Motor neuron (in vitro differentiated cells): ENCODE results near the gene RAN. TPM values are rescaled to one million over a fixed set of nuclear protein-coding genes. Genes with fewer than 3 reads are reported as not detected.
"Not testable (repeated sequence)": the region's sequence is repeated elsewhere in the genome, so short reads cannot be mapped to it uniquely, and the experiment has no call there.

ENCODE experiments used
- ATAC-seq, 8 experiments: fragments of 200-7000 bp; cut with Tn5 transposase; replicated peaks in 6 of 8; 2 replicates each; pipeline ENCODE4 v1.8.0; 2021; ENCODE audit warnings: mild to moderate bottlenecking in 8 of 8, moderate library complexity in 8 of 8
- H3K27ac ChIP-seq, 2 donors: fragments of 250-450 bp; sonication (Bioruptor Pico); 2 replicates each; pipeline ENCODE4 v1.9.0; 2021; ENCODE audit warnings: antibody characterized with exemption in 2 of 2, mild to moderate bottlenecking in 2 of 2, moderate library complexity in 1 of 2
- H3K4me1 ChIP-seq, 2 donors: fragments of 250-450 bp; sonication (Bioruptor Pico); replicated peaks in 1 of 2; 2 replicates each; pipeline ENCODE4 v1.6.1; 2021; ENCODE audit warnings: antibody characterized with exemption in 2 of 2, mild to moderate bottlenecking in 2 of 2, moderate library complexity in 1 of 2
- H3K4me3 ChIP-seq, 5 donors: fragments of 250-450 bp; sonication (Bioruptor Pico); 2 replicates each; pipeline ENCODE4 v1.9.0; 2021; ENCODE audit warnings: antibody characterized with exemption in 5 of 5, mild to moderate bottlenecking in 5 of 5, moderate library complexity in 4 of 5
- WGBS, 10 experiments: fragments of 450-650 bp; shearing (Covaris generic); methylation state at CpG; one replicate each; pipeline ENCODE4 v1.0.0; 2022; 5-methylcytosine and 5-hydroxymethylcytosine counted together
- in situ Hi-C, 9 experiments: fragments of 400-800 bp; cut with MboI; loops; one replicate each; pipeline ENCODE4 v1.15.0; 2021; ENCODE audit warnings: low sequenced_read_pairs in 9 of 9, low pct_unique_long_range_greater_than_20kb in 2 of 9; ENCODE audit not compliant: unreplicated experiment in 9 of 9
- total RNA-seq, 8 experiments: library from RNA; unstranded; fragments of 300-600 nt; gene quantifications; 2 replicates each; pipeline versions ENCODE4 v1.2.3 to v1.2.4, GENCODE V29; 2022

RAN gene
- total RNA-seq, 8 experiments from 2014 or later = 162 to 797 (median 416) TPM

- Histone ChIP-seq H3K27ac (peak overlapping the region; percentile 73 to 81), H3K4me1 (peaks cover 21 to 31% of the 10 kb centered on the region in 2 donors), H3K4me3 (peak overlapping the region; percentile 57 to 70 (median 67))
- 0 to 23% (median 14%) methylated on average over 2 to 17 of the region's 38 CpGs; no CpG with 5 or more reads in 6 of the 10 experiments for WGBS, 10 experiments
- peak; percentile 16 to 53 (median 42) for ATAC-seq
- in situ Hi-C loops = no loop called here
Measured at GRCh38 chr12:130838284-130838950, 33.4 kb upstream of the RAN start.

- Histone ChIP-seq H3K4me1 (peaks cover 21 to 31% of the 10 kb centered on the region in 2 donors), H3K27ac (peak within 1 kb of the TSS; percentile 73 to 81), H3K4me3 (peak within 1 kb of the TSS; percentile 57 to 70 (median 67))
- in situ Hi-C loops = no loop called here
- ATAC-seq = peak; percentile 84 to 91 (median 87)
- WGBS, 10 experiments = 0 to 11% (median 6%) methylated on average over 2 to 14 of the region's 79 CpGs; no CpG with 5 or more reads in 4 of the 10 experiments
Measured at GRCh38 chr12:130838951-130839769, 32.7 kb upstream of the RAN start, which contains the start of gene STX2. Gene STX2 (minus strand): TSS chr12:130839250. CDS start chr12:130839099, 151 bp downstream.

- WGBS, 10 experiments = 0 to 100% (median 57%) methylated on average over 1 to 10 of the region's 11 CpGs; no CpG with 5 or more reads in 2 of the 10 experiments
- Histone ChIP-seq H3K4me1 (peaks cover 19 to 29% of the 10 kb centered on the region in 2 donors), H3K27ac (no peak overlapping the region), H3K4me3 (peak overlapping the region in 1 of 5 donors; percentile 67)
- in situ Hi-C loops = no loop called here
- ATAC-seq = no peak
Measured at GRCh38 chr12:130839770-130840404, 32.0 kb upstream of the RAN start.

GRCh38 chr12:130846369-130846768, 25.5 kb upstream of the RAN start:
- H3K4me3 ChIP-seq = no peak overlapping the region
- ATAC-seq = peak; percentile 65 to 93 (median 82)

GRCh38 chr12:130847112-130847511, 24.8 kb upstream of the RAN start:
- peak in 4 of 8 experiments; percentile 25 to 54 (median 37) for ATAC-seq
- in situ Hi-C loops = no loop called here
- no peak overlapping the region for H3K27ac ChIP-seq
- H3K4me3 ChIP-seq = no peak overlapping the region
- peaks cover 12 to 14% of the 10 kb centered on the region in 2 donors for H3K4me1 ChIP-seq
- 16 to 100% (median 75%) methylated on average over 1 to 5 of the region's 7 CpGs for WGBS, 10 experiments

More at GRCh38 chr12:130846369-130846768, 25.5 kb upstream of the RAN start:
- no peak overlapping the region for H3K27ac ChIP-seq
- peaks cover 12 to 14% of the 10 kb centered on the region in 2 donors for H3K4me1 ChIP-seq
- in situ Hi-C loops = no loop called here

- ATAC-seq, H3K27ac ChIP-seq, in situ Hi-C loops, H3K4me3 ChIP-seq: not testable (repeated sequence)
- peaks cover 12 to 18% of the 10 kb centered on the region in 2 donors for H3K4me1 ChIP-seq
- 64 to 100% (median 91%) methylated on average over 1 to 4 of the region's 6 CpGs; no CpG with 5 or more reads in 3 of the 10 experiments for WGBS, 10 experiments
Measured at GRCh38 chr12:130848105-130848504, 23.8 kb upstream of the RAN start.

GRCh38 chr12:130848785-130849305, 23.0 kb upstream of the RAN start:
- in situ Hi-C loops, H3K4me3 ChIP-seq, H3K27ac ChIP-seq, ATAC-seq: not testable (repeated sequence)
- WGBS, 10 experiments = 50 to 100% (median 86%) methylated on average over 1 of the region's 1 CpG; no CpG with 5 or more reads in 3 of the 10 experiments
- H3K4me1 ChIP-seq = peaks cover 12 to 20% of the 10 kb centered on the region in 2 donors

- no peak overlapping the region for H3K27ac ChIP-seq
- WGBS, 10 experiments = 8 to 81% (median 52%) methylated on average over 2 to 7 of the region's 7 CpGs
- peak in 3 of 8 experiments; percentile 12 to 74 (median 57) for ATAC-seq
- in situ Hi-C loops = no loop called here
- no peak overlapping the region for H3K4me3 ChIP-seq
- peaks cover 12 to 20% of the 10 kb centered on the region in 2 donors for H3K4me1 ChIP-seq
Measured at GRCh38 chr12:130849561-130850417, 22.1 kb upstream of the RAN start.

GRCh38 chr12:130850418-130851021, 21.3 kb upstream of the RAN start:
- 13 to 100% (median 78%) methylated on average over 1 to 10 of the region's 12 CpGs; no CpG with 5 or more reads in 3 of the 10 experiments for WGBS, 10 experiments
- no peak overlapping the region for H3K4me3 ChIP-seq
- in situ Hi-C loops = no loop called here
- H3K4me1 ChIP-seq = peaks cover 12 to 20% of the 10 kb centered on the region in 2 donors
- no peak overlapping the region for H3K27ac ChIP-seq
- no peak for ATAC-seq

- no peak for ATAC-seq
- WGBS, 10 experiments = 29 to 88% (median 79%) methylated on average over 2 to 4 of the region's 4 CpGs; no CpG with 5 or more reads in 1 of the 10 experiments
- in situ Hi-C loops = no loop called here
- H3K4me1 ChIP-seq = peaks cover 0 to 6% of the 10 kb centered on the region in 2 donors
- no peak overlapping the region for H3K27ac ChIP-seq
- H3K4me3 ChIP-seq = no peak overlapping the region
Measured at GRCh38 chr12:130856088-130856487, 15.8 kb upstream of the RAN start.

- H3K27ac ChIP-seq = no peak overlapping the region
- 30 to 100% (median 92%) methylated on average over 1 to 4 of the region's 4 CpGs; no CpG with 5 or more reads in 2 of the 10 experiments for WGBS, 10 experiments
- H3K4me1 ChIP-seq = peaks cover 0 to 2% of the 10 kb centered on the region in 2 donors
Measured at GRCh38 chr12:130858084-130858483, 13.8 kb upstream of the RAN start.

More at GRCh38 chr12:130858084-130858483, 13.8 kb upstream of the RAN start:
- no peak overlapping the region for H3K4me3 ChIP-seq
- in situ Hi-C loops = no loop called here
- no peak for ATAC-seq
